Type B pancreatic cell (in vitro differentiated cells): ENCODE results near the gene ERC2. TPM values are rescaled to one million over a fixed set of nuclear protein-coding genes. Genes with fewer than 3 reads are reported as not detected.
A peak's percentile ranks its signal among the peaks of the same experiment; 100 is the strongest.

Source experiments
- DNase-seq: peaks from one replicate; pipeline ENCODE4 v3.0.0; 2021; ENCODE audit warnings: mixed read lengths; ENCODE audit not compliant: unreplicated experiment; ENCODE audit errors: extremely low spot score
- H3K27ac Mint-ChIP-seq: 2 replicates; pipeline ENCODE4 v1.8.0; 2021; ENCODE audit warnings: mild to moderate bottlenecking, mixed read lengths
- H3K27me3 Mint-ChIP-seq: 2 replicates; pipeline ENCODE4 v1.8.0; 2021; ENCODE audit warnings: mixed read lengths
- H3K36me3 Mint-ChIP-seq: 2 replicates; pipeline ENCODE4 v1.8.0; 2021; ENCODE audit warnings: mixed read lengths
- H3K4me1 Mint-ChIP-seq: one replicate; pipeline ENCODE4 v1.8.0; 2021; ENCODE audit warnings: mixed read lengths; ENCODE audit not compliant: unreplicated experiment
- H3K4me3 Mint-ChIP-seq: 2 replicates; pipeline ENCODE4 v1.8.0; 2021; ENCODE audit warnings: mild to moderate bottlenecking, mixed read lengths
- H3K9me3 Mint-ChIP-seq: 2 replicates; pipeline ENCODE4 v1.8.0; 2021; ENCODE audit warnings: mixed read lengths
- CTCF ChIP-seq: fragments of 200-600 bp; sonication (generic); conservative IDR thresholded peaks from 2 replicates; pipeline ENCODE4 v1.5.0; 2021; ENCODE audit warnings: antibody characterized with exemption, mild to moderate bottlenecking
- total RNA-seq: library from RNA; stranded (reverse); gene quantifications from 2 replicates; pipeline ENCODE4 v1.2.1, GENCODE V29; 2021; ENCODE audit warnings: low replicate concordance

Gene ERC2
- total RNA-seq, 1 donor from 2014 or later: 6.1 TPM

GRCh38 chr3:55630921-55631299, 837.4 kb downstream of the ERC2 start:
- no peak for DNase-seq
- Mint-ChIP-seq H3K27ac (no peak overlapping the region), H3K4me3 (no peak overlapping the region), H3K4me1 (peaks cover 22% of the 10 kb centered on the region), H3K27me3 (peaks cover 32% of the 10 kb centered on the region), H3K36me3 (no peaks in the 10 kb centered on the region), H3K9me3 (no peaks in the 10 kb centered on the region)
- TF ChIP-seq CTCF: no peak

- Mint-ChIP-seq H3K27ac (no peak overlapping the region), H3K36me3 (no peaks in the 10 kb centered on the region), H3K27me3 (peaks cover 34% of the 10 kb centered on the region), H3K9me3 (no peaks in the 10 kb centered on the region), H3K4me1 (peaks cover 22% of the 10 kb centered on the region), H3K4me3 (no peak overlapping the region)
- peak; percentile 53 for TF ChIP-seq CTCF
- no peak for DNase-seq
Measured at GRCh38 chr3:55630280-55630920, 837.9 kb downstream of the ERC2 start.

- peaks cover 21% of the 10 kb centered on the region for H3K4me1 Mint-ChIP-seq
- DNase-seq: no peak
- H3K27ac Mint-ChIP-seq: no peak overlapping the region
- no peak overlapping the region for H3K4me3 Mint-ChIP-seq
- no peak for TF ChIP-seq CTCF
- H3K36me3 Mint-ChIP-seq: no peaks in the 10 kb centered on the region
- H3K9me3 Mint-ChIP-seq: peaks cover under 1% of the 10 kb centered on the region
- H3K27me3 Mint-ChIP-seq: peaks cover 33% of the 10 kb centered on the region
Measured at GRCh38 chr3:55629432-55629831, 838.8 kb downstream of the ERC2 start.

- peaks cover 50% of the 10 kb centered on the region for H3K27me3 Mint-ChIP-seq
- DNase-seq: no peak
- peaks cover 9% of the 10 kb centered on the region for H3K9me3 Mint-ChIP-seq
- peak overlapping the region; percentile 14 for H3K27ac Mint-ChIP-seq
- no peak for TF ChIP-seq CTCF
- H3K36me3 Mint-ChIP-seq: peaks cover 10% of the 10 kb centered on the region
- peaks cover 35% of the 10 kb centered on the region for H3K4me1 Mint-ChIP-seq
- no peak overlapping the region for H3K4me3 Mint-ChIP-seq
Measured at GRCh38 chr3:55626279-55626665, 842.0 kb downstream of the ERC2 start.

- H3K36me3 Mint-ChIP-seq: peaks cover 10% of the 10 kb centered on the region
- DNase-seq: no peak
- peaks cover 35% of the 10 kb centered on the region for H3K4me1 Mint-ChIP-seq
- H3K9me3 Mint-ChIP-seq: peaks cover 9% of the 10 kb centered on the region
- no peak overlapping the region for H3K4me3 Mint-ChIP-seq
- no peak overlapping the region for H3K27ac Mint-ChIP-seq
- TF ChIP-seq CTCF: no peak
- H3K27me3 Mint-ChIP-seq: peaks cover 62% of the 10 kb centered on the region
Measured at GRCh38 chr3:55624238-55624637, 844.0 kb downstream of the ERC2 start.
